Calu3 (cell line): Measurements from ENCODE around the gene ABHD12. TPM values are rescaled to one million over a fixed set of nuclear protein-coding genes. Genes with fewer than 3 reads are reported as not detected.
"Not testable (repeated sequence)": the region's sequence is repeated elsewhere in the genome, so short reads cannot be mapped to it uniquely, and the experiment has no call there.

Source experiments
- BruUV-seq: library from RNA; stranded (reverse); fragments of 400-500 nt; replicated peaks from 2 replicates; lab custom pipeline; 2021; lab: Mats Ljungman, UMichigan
- CTCF ChIA-PET: fragments of 300-600 bp; sonication (Branson Sonifier 250); formaldehyde crosslinking; loops from one replicate; lab custom pipeline; 2022; ENCODE audit warnings: antibody characterized with exemption; lab: Charles Lee
- DNase-seq: peaks from one replicate; pipeline ENCODE4 v3.0.0; 2022
- H3K27ac Mint-ChIP-seq: one replicate; pipeline ENCODE4 v1.8.0; 2022; ENCODE audit warnings: mixed read lengths; ENCODE audit not compliant: unreplicated experiment
- H3K27me3 Mint-ChIP-seq: one replicate; pipeline ENCODE4 v1.8.0; 2022; ENCODE audit warnings: mixed read lengths; ENCODE audit not compliant: unreplicated experiment
- H3K36me3 Mint-ChIP-seq: one replicate; pipeline ENCODE4 v1.8.0; 2022; ENCODE audit warnings: mild to moderate bottlenecking, moderate library complexity, mixed read lengths; ENCODE audit not compliant: insufficient read depth, unreplicated experiment
- H3K4me1 Mint-ChIP-seq: one replicate; pipeline ENCODE4 v1.8.0; 2022; ENCODE audit warnings: mild to moderate bottlenecking, low read depth, mixed read lengths; ENCODE audit not compliant: unreplicated experiment
- H3K4me3 Mint-ChIP-seq: one replicate; pipeline ENCODE4 v1.8.0; 2022; ENCODE audit warnings: mild to moderate bottlenecking, low read depth, moderate library complexity, mixed read lengths; ENCODE audit not compliant: unreplicated experiment
- H3K9me3 Mint-ChIP-seq: one replicate; pipeline ENCODE4 v1.8.0; 2022; ENCODE audit warnings: low read depth, mixed read lengths; ENCODE audit not compliant: unreplicated experiment
- intact Hi-C: fragments of 100-400 bp; cut with micrococcal nuclease; formaldehyde crosslinking; loops from one replicate; pipeline ENCODE4 v1.10.0; 2022; ENCODE audit not compliant: unreplicated experiment
- total RNA-seq: library from RNA; stranded (reverse); gene quantifications from 2 replicates; pipeline ENCODE4 v1.2.3, GENCODE V29; 2022
- TF ChIP-seq, protein P1 (sequence below): fragments of 200-600 bp; IDR thresholded peaks from one replicate; pipeline ENCODE4 v1.8.0; 2022; ENCODE audit warnings: antibody characterized with exemption; ENCODE audit not compliant: unreplicated experiment

Gene ABHD12
- total RNA-seq, 1 experiment from 2014 or later, result 21.3 TPM

DNA sequence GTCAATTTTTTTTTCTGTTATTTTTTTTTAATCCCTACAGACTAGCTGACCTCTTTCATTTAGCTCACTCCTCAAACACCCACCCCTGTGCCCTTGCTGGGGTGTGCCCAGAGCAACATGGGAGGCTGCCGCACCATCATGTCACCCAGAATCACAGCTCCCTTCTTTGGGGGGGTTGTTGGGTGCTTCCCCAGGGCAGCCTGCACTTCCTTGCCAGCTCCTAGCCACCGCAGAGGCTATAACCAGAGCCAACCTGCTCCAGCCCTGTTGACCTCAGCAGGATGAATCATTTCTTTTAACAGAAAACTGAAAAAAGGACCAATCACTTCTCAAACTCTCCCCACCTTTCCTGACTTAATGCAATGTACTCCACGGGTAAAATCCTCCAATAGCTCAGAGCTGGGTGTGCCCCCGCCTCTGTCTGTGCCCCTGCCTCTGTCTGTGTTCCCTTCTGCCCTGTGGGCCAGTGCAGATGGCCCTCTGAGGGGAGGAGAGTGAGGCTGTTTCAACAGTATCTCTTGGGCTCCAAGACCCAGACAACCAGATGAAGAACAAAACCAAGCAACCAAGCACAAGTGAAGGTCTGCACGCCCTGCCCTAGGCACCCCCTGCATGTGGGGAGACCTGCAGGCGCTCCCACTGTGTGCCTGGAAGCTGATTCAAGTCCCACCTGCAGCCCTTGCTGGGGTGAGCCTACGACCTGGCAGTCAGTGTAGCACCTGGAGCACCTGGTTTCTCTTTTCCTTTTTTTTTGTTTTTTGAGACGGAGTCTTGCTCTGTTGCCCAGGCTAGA lies 75.0 kb downstream of the ABHD12 start:
- DNase-seq, result no peak
- Mint-ChIP-seq H3K27me3 (no peaks in the 10 kb centered on the region), H3K27ac (no peak overlapping the region), H3K4me1 (peaks cover 3% of the 10 kb centered on the region), H3K36me3 (peaks cover 2% of the 10 kb centered on the region), H3K4me3 (no peak overlapping the region), H3K9me3 (no peaks in the 10 kb centered on the region)
- CTCF ChIA-PET, result no interaction called here
- intact Hi-C loops, result no loop called here
- TF ChIP-seq, protein P1, sequence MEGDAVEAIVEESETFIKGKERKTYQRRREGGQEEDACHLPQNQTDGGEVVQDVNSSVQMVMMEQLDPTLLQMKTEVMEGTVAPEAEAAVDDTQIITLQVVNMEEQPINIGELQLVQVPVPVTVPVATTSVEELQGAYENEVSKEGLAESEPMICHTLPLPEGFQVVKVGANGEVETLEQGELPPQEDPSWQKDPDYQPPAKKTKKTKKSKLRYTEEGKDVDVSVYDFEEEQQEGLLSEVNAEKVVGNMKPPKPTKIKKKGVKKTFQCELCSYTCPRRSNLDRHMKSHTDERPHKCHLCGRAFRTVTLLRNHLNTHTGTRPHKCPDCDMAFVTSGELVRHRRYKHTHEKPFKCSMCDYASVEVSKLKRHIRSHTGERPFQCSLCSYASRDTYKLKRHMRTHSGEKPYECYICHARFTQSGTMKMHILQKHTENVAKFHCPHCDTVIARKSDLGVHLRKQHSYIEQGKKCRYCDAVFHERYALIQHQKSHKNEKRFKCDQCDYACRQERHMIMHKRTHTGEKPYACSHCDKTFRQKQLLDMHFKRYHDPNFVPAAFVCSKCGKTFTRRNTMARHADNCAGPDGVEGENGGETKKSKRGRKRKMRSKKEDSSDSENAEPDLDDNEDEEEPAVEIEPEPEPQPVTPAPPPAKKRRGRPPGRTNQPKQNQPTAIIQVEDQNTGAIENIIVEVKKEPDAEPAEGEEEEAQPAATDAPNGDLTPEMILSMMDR, result no peak
- no TSS peak for BruUV-seq

DNA sequence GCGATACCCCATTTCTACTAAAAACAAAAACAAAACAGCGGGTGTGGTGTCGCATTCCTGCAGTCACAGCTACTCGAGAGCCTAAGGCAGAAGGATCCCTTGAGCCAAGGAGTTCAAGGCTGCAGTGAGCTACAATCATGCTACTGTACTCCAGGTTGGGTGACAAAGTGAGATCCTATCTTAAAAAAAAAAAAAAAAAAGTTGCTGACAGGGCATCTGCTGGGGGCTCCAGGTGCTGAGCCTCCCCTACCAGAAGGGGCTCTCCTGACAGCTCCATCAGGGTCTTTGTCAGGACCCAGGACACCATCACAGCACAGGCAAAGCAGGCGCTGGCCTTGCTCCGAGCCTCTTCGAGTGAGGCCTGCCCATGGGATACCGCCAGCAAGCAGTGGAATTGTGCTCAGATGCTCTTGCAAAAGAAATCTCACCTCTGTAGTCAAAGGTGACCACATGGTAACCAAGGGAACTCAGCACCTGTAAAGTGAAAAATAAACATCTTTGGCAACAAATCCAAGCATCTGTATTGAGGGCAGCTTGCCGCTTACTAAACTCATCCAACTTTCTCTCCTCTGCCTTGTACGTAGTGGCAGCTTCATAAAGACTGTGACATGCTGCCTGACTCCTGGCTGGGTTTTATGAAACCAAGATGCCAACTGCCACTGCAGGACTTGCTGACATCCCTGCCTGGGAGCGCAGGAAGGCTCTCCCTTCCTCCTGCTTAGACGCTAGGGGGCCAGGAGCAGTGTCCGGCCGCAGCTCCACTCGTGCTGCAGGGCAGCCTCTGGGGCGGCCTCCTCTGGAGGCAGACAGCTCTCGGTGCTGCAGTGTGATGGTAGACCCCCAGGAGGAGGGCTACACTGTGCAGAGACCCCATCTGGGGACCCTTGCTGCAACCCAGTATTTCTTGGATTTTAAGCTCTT lies 75.9 kb downstream of the ABHD12 start:
- Mint-ChIP-seq H3K9me3 (no peaks in the 10 kb centered on the region), H3K4me1 (peaks cover 11% of the 10 kb centered on the region), H3K36me3 (peaks cover 8% of the 10 kb centered on the region), H3K27me3 (no peaks in the 10 kb centered on the region), H3K4me3 (no peak overlapping the region), H3K27ac (no peak overlapping the region)
- CTCF ChIA-PET, result interaction anchor here (0.5 kb wide), 1 partner anchor 22 kb away, joined by 3 read pairs; no protein-coding TSS in a partner anchor
- no TSS peak for BruUV-seq
- intact Hi-C loops, result no loop called here
- DNase-seq, result no peak
- TF ChIP-seq, protein P1, result no peak

DNA sequence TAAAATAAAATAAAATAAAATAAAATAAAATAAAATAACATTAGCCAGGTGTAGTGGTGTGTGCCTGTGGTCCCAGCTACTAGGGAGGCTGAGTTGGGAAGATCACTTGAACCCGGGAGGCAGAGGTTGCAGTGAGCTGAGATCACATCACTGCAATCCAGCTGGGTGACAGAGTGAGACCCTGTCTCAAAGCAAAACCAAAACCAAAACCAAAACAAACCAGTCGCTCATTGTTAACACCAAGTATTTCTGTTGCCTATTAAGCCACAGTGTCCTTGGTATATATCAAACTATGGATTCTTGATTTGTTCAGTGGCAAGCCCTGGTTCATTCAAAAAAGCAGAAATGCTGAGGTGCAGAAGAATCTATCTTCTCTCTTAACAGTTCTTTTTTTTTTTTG lies 77.0 kb downstream of the ABHD12 start:
- intact Hi-C loops, result no loop called here
- CTCF ChIA-PET, result no interaction called here
- Mint-ChIP-seq H3K36me3 (peaks cover 14% of the 10 kb centered on the region), H3K9me3 (no peaks in the 10 kb centered on the region), H3K27me3 (no peaks in the 10 kb centered on the region), H3K27ac (no peak overlapping the region), H3K4me3 (no peak overlapping the region), H3K4me1 (peaks cover 11% of the 10 kb centered on the region)
- no TSS peak for BruUV-seq
- TF ChIP-seq, protein P1, result no peak
- no peak for DNase-seq

DNA sequence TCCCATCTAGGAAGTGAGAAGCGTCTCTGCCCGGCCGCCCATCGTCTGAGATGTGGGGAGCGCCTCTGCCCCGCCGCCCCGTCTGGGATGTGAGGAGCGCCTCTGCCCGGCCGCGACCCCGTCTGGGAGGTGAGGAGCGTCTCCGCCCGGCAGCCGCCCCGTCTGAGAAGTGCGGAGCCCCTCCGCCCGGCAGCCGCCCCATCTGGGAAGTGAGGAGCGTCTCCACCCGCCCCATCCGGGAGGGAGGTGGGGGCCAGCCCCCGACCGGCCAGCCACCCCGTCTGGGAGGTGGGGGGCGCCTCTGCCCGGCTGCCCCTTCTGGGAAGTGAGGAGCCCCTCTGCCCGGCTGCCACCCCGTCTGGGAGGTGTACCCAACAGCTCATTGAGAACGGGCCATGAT lies 77.9 kb downstream of the ABHD12 start:
- BruUV-seq, H3K27ac Mint-ChIP-seq, H3K9me3 Mint-ChIP-seq, DNase-seq, H3K4me3 Mint-ChIP-seq, intact Hi-C loops, CTCF ChIA-PET, H3K27me3 Mint-ChIP-seq: not testable (repeated sequence)
- Mint-ChIP-seq H3K36me3 (peaks cover 17% of the 10 kb centered on the region), H3K4me1 (peaks cover 11% of the 10 kb centered on the region)
